Measurements from ENCODE around the gene PLXNA4.

The PLXNA4 gene

DNA sequence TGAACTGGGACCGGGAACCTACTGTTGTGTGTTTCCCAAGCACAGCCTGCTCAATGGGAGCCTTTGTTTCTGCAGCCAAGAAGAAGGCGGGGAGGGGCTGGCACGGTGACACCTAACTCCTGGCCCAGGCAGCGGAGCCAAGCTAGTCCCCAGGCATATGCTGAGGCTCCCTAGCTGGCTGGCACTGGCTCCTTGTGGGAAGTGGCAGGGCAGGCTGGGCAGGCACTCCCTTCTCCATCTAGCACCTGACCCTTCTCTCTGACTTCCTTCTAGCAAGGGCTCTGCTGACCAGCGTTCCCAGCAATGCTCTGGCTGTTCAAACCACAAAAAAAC, 325.0 kb downstream of the PLXNA4 start:
- no peak for DNase-seq

DNA sequence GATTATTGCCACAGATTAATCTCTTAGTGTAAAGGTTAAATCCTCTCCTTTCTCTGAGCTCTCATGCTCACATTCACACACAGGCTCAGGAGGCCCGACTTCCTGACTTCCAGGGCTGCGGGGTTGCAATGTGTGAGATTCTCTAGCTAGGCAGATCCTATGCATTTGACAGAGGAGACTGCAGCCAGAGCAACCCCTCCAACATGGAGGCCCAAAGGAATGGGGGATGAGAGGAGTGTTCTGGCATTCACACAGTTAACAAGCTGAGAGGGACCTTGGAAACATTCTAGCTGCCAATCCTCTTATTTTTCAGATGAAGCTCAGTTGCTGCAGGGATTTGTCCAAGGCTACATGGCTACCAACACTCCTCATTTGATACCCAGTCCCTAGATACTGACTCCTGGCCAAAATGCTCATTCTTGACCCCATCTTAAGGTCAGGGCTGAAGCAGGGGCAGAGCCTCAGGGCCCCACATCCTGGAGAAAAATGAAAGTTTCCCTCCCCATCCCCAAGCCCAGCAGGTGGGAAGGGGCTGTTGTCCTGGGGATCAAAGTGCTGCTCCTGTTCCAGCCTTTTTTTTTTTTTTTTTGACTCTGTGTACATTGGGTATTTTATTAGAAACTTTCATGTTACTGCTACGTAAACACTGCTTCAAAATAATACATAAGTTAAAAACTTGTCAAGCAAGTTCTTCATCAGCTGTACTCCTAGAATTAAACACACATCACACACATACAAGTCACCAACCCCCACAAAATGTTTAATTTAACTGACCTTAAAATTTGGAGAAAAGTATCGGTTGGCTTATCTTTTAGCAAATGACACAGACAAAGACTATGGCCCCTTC, 325.6 kb downstream of the PLXNA4 start:
- DNase-seq = no peak

- DNase-seq = no peak
Measured at GRCh38 chr7:132249256-132249971, 326.9 kb downstream of the PLXNA4 start.

DNA sequence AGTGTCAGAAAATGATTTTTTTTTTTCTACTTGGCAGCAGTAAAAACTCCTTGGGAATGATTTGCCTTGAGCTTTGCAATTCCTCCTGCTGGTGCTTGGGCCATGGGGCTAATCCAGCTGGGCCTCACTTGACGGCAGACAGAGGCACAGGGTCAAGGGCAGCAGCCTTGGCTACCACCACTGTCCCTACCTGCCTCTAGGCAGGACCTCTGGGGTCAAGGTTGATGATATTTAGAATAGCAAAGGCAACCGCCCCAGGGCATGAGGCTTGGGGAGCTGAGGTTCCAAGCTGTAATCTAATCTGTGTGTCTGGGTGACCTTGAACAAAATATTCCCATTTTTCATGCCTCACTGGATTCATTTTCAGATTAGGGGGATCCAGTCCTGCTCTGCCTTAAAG, 327.4 kb downstream of the PLXNA4 start:
- no peak for DNase-seq

- DNase-seq = no peak
Measured at GRCh38 chr7:132247995-132248618, 328.2 kb downstream of the PLXNA4 start.

DNA sequence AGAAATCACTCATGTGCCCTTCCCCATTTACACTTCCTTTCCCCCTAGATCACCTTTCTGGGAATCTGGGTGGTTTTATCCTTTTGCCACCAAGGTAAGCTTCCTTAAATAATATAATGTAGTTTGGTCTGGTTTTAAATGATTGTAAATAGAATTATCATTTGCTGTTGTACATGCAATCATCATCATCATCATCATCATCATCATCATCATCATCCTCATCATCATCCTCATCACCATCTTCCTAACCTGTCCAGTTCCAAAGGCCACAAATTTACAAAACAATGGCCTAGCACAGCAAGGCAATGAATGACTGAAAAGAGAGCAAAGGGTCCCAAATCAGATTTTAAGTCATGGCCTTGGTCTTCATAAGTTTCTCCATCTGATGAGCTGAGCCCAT, 329.7 kb downstream of the PLXNA4 start:
- no peak for DNase-seq

GRCh38 chr7:132245539-132245938, 330.7 kb downstream of the PLXNA4 start:
- no peak for DNase-seq

DNA sequence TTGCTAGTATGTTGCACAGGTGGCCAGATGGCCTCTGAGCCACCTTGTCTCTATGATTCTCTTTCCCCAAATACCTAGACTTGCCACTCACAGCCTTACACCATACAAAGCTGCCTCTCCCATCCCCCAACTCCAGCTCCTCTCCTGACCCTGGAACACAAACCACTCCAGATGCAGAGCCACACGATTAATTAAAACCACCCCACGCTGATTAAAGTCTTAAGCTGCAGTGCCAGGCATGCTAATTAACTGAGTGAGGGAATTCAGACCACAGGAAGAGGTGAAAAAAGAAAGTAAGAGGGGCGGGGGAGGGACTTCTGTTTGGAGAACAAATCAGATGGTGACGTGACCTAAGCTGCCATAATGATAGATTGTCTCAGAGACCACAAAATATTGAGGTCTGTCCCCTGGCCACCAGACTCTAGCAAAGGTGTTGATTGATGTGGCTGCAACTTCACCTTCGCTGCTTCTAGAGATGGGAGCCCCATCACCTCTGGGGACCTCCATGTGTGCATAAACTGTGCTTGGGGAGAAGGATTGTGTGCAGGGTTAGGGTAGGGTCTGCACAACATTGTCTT, 331.3 kb downstream of the PLXNA4 start:
- no peak for DNase-seq

DNA sequence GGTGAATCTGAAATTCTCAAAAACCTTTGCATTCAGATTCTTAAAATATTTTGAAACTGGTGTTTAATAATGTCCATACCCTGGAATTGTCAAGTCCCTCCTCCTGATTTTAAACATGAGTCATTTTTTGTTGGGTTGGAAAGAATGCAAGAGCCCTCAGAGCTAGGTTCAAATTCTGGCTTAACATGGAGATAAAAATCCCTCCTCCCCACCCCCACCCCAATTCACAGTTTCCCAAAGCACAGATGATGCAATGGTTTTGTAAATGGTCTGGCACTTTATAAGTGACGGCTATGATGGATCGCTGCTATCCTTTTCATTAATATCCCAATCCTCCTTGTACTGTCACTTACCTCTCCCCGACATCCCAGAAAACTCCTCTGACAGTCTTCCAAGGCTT, 332.8 kb downstream of the PLXNA4 start:
- no peak for DNase-seq

DNA sequence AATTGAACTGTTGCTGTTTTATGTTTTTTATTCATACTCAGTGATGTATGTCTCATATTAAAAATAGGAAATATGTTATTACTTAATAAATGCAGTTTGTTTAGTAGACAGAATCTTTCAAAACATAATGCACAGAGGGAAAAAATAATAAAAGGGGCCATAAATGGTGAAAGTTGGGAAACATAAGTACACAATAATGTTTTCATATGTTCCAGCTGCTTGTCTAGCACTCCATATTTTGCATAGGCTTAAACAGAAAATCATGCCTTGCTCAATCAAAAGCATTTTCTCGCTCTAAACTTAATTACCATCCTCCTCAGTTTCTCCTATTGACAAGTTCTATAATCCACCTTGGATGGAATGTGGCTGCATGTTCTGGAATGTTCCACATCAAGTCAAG, 333.2 kb downstream of the PLXNA4 start:
- no peak for DNase-seq

DNA sequence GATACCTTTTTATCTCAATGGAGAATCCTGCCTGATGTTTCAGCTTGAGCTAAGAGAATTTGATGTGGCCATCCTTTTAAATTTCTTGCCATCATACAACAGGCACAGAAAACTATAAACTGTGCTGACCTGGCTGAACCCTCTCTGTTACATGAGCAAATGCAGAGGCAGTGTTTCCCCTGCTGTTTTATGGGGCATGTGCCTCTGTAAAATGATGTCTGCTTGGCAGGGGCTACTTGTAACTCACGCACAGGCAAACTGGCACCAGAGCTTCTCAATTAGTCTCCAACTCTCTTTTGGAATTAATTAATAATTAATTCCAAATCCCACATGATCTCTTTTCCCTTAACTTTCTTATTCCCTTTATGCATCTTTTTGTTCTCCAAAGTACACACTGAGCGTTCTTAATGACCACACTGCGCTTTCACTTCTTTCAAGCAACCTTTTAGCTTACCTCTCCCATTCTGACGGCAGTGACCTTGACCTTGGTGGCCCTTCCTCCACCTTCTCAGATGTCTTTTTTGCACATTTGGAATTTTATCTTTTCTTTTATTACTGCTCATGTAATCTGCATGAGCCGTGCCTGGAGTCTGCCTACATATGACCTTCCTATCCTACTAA, 334.0 kb downstream of the PLXNA4 start:
- DNase-seq = no peak

DNA sequence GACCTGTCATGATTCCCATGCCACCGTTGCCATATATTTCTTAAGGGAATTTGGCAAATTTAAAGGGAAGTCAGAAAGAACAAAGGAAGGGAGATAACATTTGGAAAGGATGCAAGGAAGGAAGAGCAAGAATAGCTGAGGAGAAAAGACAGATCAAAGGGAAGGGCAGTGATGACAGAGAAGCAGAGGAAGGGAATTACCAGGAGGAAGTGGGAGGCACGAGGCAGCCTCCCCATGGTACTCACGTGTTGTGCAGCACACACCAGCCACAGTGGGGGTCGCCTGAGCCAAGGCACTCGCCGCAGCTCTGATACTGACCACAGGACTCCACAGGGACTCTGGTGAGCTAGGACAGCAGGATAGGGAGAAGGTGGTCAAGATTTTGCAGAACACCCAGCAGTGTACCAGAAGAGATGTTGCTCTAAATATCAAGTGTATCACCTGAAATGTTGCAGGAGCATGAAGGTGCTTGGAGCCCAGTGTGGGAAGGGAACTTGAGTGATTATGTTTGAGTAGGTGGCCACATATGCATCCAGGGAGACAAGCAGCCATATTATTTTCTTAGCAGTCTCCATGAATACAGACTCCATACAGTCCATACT, 335.3 kb downstream of the PLXNA4 start:
- no peak for DNase-seq

GRCh38 chr7:132240262-132240661, 336.0 kb downstream of the PLXNA4 start:
- DNase-seq = no peak

DNA sequence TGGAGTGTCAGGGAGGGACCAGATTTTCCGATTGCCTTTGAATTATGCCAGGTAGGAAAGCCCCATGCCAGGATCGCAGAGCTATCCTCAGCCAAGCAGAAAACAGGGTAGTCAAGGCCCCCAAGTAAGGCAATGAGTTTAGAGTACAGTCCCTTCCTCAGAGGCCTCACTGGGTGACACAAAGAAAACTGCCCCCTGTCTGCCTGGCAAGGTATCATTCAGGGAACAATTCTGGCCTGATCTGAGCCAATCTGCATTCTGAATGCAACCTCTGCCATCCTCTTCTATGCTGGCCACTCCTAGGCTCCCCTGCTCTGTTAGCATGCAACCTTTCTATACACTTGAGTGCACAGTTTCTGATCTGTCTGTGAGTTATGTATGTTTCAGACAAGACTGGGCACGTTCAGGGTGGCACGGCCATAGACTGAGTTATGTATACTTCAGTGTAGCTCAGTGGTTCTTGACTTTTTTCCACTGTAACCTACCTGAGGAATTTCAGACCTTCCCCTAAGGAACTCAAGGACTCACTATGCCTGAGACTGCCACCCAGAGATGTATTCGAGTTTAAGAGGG, 336.8 kb downstream of the PLXNA4 start:
- no peak for DNase-seq

GRCh38 chr7:132234711-132235110, 341.6 kb downstream of the PLXNA4 start:
- no peak for DNase-seq

GRCh38 chr7:132232406-132232805, 343.9 kb downstream of the PLXNA4 start:
- DNase-seq = no peak

DNA sequence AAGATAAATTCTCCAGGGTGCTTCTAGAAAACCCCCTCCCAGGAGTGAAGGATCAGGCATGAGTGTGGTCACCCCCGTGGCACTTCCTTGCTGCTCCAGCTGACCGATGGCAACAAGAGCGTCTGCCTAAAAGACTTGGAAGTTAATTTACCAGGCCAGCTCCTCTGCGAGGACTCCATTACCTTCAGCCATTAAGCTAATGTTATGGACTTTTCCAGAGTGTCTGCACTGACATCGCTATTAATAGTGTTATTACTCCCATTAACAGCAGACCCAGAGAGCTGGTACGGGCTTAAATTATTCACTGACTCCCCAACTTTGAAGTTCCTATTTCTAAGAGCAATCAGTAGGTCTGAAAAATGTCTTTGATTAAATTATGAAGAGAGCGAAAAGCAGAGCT, 345.8 kb downstream of the PLXNA4 start:
- no peak for DNase-seq

- no peak for DNase-seq
Measured at GRCh38 chr7:132228240-132228639, 348.0 kb downstream of the PLXNA4 start.

DNA sequence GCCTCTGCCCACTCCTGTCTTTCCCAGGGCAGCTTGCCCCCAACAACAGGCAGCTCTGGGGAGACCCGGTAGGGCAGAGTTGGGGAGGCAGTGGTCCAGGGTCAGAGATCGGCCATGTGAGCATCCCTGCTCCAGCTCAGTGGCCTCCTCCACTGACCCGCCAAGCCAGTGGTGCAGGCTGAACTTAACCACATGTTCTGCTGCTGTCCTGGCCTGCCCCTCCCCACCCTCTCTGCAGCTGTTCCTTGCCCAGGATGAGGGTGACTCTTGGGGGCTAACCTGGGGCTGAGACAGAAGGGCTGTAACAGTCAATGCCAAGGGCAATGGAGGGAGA, 349.3 kb downstream of the PLXNA4 start:
- no peak for DNase-seq

DNA sequence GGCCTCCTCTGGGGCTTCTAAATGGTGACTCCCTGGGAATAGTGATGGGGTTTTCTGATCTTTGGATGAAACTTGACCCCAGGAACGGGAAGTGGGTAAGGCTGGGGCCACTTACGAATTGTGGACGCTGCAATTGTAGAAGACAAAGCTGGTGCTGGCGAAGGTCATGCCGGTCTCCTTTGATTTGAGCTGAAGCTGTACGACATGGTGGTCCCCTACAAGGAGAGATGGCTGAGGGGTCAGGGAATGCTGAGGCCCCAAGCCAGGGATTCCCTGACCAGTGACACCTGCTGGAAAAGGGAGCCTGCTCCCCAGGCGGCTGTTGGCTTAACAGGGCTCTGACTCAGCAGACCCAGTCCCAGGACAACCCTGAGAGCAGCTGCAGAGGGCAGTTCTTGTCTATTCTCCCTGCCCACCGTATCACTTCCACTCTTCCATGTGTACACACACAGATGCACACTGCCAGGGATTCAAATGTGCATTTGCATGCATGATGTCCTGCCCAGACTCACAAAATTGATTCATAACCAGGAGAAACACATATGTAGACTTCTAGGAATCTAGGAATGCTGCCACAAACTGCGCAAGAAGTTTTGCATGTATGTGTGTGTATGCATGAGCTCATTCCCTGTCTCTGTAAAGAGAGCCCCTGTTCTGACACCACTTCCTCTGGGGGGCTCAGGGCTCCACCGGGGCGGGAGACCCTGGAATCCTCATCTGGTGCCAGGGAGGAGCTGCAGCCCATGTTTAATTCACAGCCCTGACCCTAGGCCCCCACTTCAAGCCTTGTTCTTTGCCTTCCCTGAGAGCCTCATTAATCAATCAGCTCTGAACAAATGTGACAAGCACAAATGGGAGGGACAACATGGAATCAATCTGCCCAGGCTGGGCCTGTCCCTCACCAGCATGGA, 350.0 kb downstream of the PLXNA4 start:
- DNase-seq = no peak

DNA sequence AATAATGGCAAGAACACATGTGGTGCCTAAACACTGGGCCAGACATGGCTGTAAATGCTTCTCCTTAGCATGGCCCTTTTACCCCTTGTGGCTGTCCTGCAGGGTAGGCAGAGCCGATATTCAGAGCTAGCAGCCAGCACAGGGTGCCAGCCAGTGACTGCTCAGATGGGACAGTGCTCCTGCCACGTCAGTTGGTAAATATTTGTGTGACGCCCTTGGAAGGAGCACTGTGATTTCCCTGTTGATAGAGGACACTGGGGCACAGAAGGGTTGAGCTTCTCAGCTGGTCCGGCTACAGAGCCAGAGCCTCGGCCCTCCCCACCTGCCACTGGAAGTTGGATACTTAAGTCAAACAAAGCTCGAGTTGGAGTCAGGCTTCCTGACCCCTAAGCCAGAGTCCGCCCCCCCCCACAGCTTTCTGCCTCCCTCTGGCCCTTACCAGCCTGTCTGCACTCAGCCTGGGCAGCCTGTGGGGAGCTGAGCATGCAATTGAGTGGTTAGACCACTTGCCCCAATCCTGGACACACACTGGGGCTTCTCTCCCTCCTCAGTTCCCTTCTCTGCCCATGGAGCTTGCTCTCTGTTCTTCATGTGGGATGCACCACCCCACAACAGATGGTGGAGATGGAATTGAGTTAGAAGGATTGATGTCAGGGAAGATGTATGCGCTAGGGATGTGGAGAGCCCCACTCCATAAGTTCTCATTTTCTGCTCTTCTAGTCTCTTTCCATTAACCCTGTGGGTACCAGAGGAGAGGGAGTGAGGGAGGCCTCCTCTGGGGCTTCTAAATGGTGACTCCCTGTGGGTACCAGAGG, 350.8 kb downstream of the PLXNA4 start:
- DNase-seq = no peak

Data from stimulated activated CD4-positive, alpha-beta T cell treated with anti-CD3 and anti-CD28 coated beads, Interleukin-2, amount 100 ng/mL, for 24 hours (primary cell).